ENCODE results near the gene TGFBI.
A peak's percentile ranks its signal among the peaks of the same experiment; 100 is the strongest.

The TGFBI gene

DNA sequence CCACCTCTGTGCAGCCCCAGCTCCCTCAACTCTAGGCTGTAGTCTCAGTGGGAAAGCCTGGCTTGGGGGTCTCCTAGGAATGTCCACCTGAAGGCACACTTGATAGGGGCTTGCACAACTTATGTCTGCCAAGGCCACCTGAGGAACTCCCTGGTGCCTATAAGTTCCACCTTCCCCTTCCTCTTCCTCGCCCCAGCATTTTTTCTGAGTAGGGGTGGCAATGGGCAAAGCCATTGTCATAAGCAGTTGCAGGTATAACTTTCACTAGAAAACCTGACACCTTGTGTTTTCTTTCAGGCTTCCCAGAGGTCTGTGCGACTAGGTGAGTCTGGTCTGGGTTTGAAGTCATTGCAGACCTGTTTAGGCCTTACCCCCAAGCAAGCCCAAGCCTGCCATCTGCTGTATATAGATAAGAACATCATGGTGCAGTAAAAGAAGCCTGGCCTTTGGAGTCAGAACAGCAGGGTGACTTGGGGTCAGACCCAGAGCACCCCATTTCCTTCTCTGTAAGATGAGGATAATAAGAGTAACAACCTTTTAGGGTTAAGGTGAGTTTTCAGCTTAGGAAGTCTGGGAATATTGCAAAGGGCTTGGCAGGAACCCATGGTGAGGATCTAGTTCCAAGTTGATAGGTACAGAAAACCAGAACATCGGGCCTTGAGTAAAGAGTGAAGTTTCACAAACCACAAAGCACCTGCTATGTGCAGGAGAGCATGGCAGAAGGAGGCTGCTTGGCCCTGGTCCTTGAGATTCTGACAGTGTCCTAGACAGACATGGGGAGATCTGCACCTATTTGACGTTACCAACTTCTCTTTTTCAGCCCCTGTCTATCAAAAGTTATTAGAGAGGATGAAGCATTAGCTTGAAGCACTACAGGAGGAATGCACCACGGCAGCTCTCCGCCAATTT lies 33.8 kb downstream of the TGFBI start:
- peak in 1 of 2 experiments; percentile 16 for DNase-seq (ENCODE audit: low spot score in 2 of 2)
- no peaks in the 10 kb centered on the region for H3K36me3 ChIP-seq (replicated peaks)

DNA sequence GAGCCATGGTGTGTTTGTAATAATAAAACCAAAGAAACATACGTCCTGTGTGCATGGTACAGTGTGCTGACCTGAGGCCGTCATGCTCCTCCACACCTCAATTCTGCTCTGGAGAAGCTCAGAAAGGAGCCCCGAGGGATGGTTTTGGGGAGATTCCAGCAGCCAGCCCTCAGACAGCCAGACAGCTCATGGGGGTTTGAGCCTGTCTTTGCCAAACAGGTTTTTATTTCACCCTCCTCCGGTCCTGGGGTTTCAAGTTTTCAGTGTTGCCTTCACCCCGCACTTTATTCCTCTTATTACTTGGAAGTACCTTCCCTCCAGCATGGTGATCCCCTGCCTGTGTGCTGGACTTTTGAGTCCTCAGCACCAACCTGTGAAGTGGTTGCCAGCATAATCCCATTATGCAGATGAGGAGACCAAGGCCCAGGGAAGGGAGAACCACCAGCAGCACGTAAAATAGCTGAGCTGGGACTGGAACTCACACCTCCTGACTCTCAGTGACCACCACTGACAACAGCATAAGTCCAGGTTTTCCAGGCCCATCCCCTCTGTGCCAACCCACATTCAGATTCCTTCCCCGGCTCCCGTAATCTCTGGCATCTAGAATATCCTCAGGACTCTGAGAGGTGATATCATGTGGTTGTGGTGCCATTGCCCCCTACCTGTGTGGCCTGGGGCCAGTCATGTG lies 35.1 kb downstream of the TGFBI start:
- no peak for DNase-seq (ENCODE audit: low spot score in 2 of 2)
- Histone ChIP-seq H3K9me3 (no peaks in the 10 kb centered on the region), H3K36me3 (replicated peaks) (no peaks in the 10 kb centered on the region), H3K4me1 (no peaks in the 10 kb centered on the region), H3K27me3 (ENCODE audit: low read depth) (no peaks in the 10 kb centered on the region), H3K4me3 (no peak overlapping the region)
- in situ Hi-C loops (cut with MboI; ENCODE audit: low sequenced_read_pairs): no loop called here

More for the DNA sequence above, 33.8 kb downstream of the TGFBI start:
- in situ Hi-C loops (cut with MboI; ENCODE audit: low sequenced_read_pairs): no loop called here
- H3K27me3 ChIP-seq (ENCODE audit: low read depth): no peaks in the 10 kb centered on the region
- H3K4me3 ChIP-seq: no peak overlapping the region
- H3K9me3 ChIP-seq: no peaks in the 10 kb centered on the region
- H3K4me1 ChIP-seq: no peaks in the 10 kb centered on the region

DNA sequence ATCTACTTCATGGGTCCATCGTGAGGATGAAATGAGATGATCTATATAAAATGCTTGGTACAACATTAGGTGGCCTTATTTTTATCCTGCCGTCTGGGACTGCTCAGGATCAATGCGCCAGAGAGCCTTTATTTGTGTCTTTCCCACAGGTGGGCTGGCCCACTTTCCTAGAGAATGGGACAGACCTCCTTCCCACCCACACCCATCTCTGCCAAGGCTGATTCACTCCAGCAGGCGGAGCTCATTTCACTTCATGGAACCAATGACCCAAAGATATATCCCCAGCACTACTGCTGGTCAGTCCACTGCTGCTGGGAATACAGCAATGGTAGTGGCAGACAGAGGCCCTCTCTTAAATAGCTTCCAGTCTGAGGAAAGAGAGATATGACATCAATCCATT lies 35.7 kb downstream of the TGFBI start:
- no peak for DNase-seq (ENCODE audit: low spot score in 2 of 2)
- in situ Hi-C loops (cut with MboI; ENCODE audit: low sequenced_read_pairs): no loop called here
- H3K4me3 ChIP-seq: no peak overlapping the region
- no peaks in the 10 kb centered on the region for H3K4me1 ChIP-seq
- no peaks in the 10 kb centered on the region for H3K9me3 ChIP-seq
- H3K27me3 ChIP-seq (ENCODE audit: low read depth): no peaks in the 10 kb centered on the region
- H3K36me3 ChIP-seq (replicated peaks): no peaks in the 10 kb centered on the region

DNA sequence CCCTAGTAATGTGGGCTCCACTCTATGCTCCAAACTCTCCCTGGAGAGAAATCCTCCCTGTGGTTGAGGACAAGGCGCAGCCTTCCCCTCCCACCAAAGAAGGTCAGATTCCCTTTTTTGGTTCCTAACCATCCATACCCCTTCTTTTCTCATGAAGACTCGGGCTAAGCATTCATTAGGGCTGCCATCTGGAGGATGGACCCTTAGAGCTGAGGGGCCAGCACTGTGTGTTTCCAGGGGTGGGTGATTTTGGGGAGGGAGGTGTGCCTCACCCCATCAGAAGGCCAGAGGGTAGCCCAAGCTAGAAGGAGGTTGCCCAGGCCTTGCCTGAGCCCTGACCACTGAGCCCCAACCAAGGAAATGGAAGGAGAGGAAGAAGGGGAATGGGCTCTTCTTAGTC lies 36.8 kb downstream of the TGFBI start:
- in situ Hi-C loops (cut with MboI; ENCODE audit: low sequenced_read_pairs): no loop called here
- H3K9me3 ChIP-seq: no peaks in the 10 kb centered on the region

DNA sequence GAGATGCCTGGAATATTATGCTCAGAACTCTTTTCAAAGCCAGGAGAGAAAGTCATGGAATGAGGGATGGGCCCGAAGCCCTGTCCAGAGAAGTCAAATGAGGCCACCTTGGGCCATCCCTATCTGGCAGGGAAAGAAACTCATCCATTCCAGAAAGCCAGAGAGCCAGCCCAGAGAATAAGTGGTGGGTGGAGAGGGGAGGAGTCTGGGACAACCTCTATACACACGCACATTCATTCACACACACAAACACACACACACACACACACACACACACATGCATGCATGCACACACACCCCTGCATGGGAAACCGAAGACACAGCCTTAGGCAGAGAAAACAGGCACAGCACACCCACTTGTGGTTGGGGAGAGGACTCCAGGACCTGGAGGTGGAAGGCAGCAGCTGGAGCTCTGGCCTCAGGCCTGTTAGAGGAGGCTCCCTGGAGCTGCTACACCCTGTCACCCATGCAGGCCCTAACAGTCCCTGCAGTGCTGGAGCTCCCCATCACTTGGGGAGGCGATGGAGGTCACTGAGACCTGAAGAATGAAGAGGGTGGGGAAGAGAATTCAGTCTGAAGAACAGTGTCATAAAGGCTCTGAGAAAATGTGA lies 38.0 kb downstream of the TGFBI start:
- in situ Hi-C loops (cut with MboI; ENCODE audit: low sequenced_read_pairs): no loop called here
- no peaks in the 10 kb centered on the region for H3K27me3 ChIP-seq (ENCODE audit: low read depth)
- no peaks in the 10 kb centered on the region for H3K4me1 ChIP-seq
- no peak for DNase-seq (ENCODE audit: low spot score in 2 of 2)
- H3K36me3 ChIP-seq (replicated peaks): no peaks in the 10 kb centered on the region
- no peak overlapping the region for H3K4me3 ChIP-seq
- H3K9me3 ChIP-seq: no peaks in the 10 kb centered on the region

More for the DNA sequence above, 36.8 kb downstream of the TGFBI start:
- no peaks in the 10 kb centered on the region for H3K4me1 ChIP-seq
- no peaks in the 10 kb centered on the region for H3K27me3 ChIP-seq (ENCODE audit: low read depth)
- H3K4me3 ChIP-seq: no peak overlapping the region
- H3K36me3 ChIP-seq (replicated peaks): no peaks in the 10 kb centered on the region
- DNase-seq (ENCODE audit: low spot score in 2 of 2): no peak

DNA sequence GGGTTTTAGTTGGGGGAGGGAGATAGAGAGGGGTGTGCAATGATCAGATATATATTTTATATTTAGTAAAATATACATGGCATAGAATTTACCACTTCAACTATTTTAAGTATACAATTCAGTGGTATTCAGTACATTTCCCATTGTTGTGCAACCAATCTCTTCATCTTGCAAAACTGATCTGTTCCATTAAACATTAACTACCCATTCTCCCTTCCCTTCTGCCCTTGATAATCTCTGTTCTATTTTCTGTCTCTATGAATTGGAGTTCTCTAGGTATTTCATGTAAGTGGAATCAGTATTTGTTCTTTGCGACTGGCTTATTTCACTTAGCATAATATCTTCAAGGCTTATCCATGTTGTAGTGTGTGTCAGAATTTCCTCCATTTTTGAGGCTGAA lies 38.6 kb downstream of the TGFBI start:
- no peaks in the 10 kb centered on the region for H3K36me3 ChIP-seq (replicated peaks)
- no peaks in the 10 kb centered on the region for H3K9me3 ChIP-seq
- in situ Hi-C loops (cut with MboI; ENCODE audit: low sequenced_read_pairs): no loop called here
- no peaks in the 10 kb centered on the region for H3K4me1 ChIP-seq
- H3K27me3 ChIP-seq (ENCODE audit: low read depth): no peaks in the 10 kb centered on the region
- no peak overlapping the region for H3K4me3 ChIP-seq
- DNase-seq (ENCODE audit: low spot score in 2 of 2): no peak

DNA sequence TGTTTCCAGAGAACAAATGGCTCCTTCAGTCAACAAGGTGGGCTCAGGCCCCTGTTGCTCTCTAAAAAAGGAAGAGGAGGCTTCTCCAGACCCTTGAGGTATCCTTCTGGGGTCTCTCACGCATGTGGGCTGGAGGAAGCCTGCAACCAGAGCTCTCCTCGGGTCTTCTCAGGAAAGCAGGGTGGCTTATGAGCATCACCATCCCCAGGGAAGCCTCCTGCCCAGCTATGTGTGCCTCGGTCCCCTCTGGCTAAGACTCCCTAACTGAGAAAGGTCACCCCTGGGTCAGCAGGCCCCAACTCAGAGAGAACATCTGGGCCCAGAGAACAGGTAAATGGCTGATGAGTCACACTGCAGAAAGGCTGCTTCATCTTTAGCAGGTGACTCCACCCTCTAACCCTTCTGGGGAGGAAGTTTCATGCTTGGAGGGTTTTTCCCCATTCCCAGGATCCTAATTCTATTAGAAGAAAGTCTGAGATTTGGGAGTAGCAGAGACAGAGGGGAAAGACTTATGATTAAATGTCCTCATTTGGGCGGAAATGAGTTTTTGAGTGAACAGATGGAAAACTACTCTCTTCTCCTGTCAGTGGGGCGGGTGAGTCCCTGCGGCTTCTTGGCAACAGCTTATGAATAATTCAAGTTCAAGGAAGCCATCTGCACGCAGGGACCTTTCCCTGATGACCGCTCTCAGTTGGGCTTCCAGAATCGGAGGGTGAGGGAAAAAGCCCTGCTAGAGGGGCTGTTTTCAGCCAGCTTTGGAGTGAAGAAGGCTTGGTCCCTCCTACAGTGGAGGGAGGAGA lies 41.9 kb downstream of the TGFBI start:
- Histone ChIP-seq H3K27me3 (ENCODE audit: low read depth) (no peaks in the 10 kb centered on the region), H3K36me3 (replicated peaks) (no peaks in the 10 kb centered on the region), H3K4me1 (no peaks in the 10 kb centered on the region), H3K9me3 (no peaks in the 10 kb centered on the region), H3K4me3 (no peak overlapping the region)
- DNase-seq (ENCODE audit: low spot score in 2 of 2): no peak
- in situ Hi-C loops (cut with MboI; ENCODE audit: low sequenced_read_pairs): no loop called here

DNA sequence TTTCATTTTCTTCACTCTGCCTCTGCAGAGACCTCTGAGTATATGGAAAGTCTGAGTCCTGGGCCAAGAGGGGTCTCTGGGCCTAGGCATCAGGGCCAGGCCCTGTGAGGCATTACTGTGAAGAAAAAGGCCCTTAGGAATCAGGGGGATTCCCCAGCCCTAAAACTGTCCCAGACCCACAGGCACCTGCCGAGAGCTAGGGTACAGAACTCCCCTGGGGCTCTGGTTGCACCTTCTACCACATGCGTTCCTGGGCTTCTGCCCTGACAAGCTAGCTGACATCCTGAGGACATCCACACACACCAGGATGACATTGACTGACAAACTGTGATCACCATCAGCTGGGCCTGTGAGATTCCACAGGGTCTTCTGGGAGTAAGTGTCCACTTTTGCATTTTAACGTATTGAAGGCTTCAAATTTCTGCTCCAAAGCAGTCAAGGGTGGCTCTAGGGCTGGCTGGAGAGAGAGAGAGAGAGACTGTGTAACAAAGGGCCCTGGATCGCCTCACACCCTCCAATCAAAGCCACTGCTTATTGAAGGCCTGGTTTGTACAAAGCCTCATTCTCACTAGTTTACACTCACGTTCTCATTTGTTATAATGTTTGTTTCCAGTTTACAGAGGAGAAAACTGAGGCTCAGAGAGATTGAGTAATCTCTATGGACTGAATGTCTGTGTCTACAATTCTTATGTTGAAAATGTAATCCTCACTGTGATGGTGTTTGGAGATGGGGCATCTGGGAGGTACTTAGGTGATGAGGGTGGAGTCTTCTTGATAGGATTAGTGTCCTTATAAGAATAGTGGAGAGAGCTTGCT lies 45.1 kb downstream of the TGFBI start:
- Histone ChIP-seq H3K4me1 (no peaks in the 10 kb centered on the region), H3K4me3 (no peak overlapping the region), H3K36me3 (replicated peaks) (no peaks in the 10 kb centered on the region), H3K9me3 (no peaks in the 10 kb centered on the region), H3K27me3 (ENCODE audit: low read depth) (no peaks in the 10 kb centered on the region)
- DNase-seq (ENCODE audit: low spot score in 2 of 2): no peak
- in situ Hi-C loops (cut with MboI; ENCODE audit: low sequenced_read_pairs): no loop called here

DNA sequence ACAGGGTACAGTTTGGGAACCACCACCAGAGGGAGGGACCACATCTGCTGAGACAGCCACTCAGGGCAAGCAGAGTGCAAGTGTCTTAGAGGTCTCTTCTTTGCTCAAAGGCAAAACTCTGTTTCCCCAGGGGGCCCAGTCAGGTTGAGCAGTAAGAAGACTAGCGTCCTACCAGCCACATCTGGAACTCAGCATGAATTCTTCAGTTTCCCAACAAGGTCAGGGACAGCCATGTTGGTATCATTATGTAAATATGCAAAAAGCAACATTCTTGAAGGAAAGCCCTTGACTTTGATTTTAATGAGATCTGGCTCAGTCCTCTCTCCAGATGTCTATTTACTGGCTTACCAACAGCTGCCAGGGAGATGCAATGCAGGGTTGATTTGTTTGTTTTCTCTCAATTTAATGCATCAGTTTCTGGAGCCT lies 46.7 kb downstream of the TGFBI start:
- Histone ChIP-seq H3K36me3 (replicated peaks) (no peaks in the 10 kb centered on the region), H3K27me3 (ENCODE audit: low read depth) (no peaks in the 10 kb centered on the region), H3K9me3 (no peaks in the 10 kb centered on the region), H3K4me3 (no peak overlapping the region), H3K4me1 (no peaks in the 10 kb centered on the region)
- DNase-seq (ENCODE audit: low spot score in 2 of 2): no peak
- in situ Hi-C loops (cut with MboI; ENCODE audit: low sequenced_read_pairs): no loop called here

DNA sequence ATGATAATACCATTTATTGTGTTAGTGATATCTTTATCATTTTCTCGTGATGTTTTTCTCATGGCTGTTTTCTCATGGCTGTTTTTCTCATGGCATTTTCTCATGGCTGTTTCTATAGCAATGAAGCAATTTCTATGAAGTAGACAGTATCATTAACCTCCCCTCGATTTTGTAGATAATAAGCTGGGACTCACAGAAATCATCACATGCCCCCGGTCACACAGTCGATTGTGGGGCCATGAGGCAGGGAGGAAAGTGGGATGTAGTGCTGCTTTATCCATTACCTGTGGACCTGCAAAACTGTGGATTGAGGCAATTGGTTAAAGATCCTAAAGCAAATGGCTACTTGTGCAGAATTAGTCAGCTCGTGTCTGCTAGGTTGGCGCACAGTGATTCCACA lies 47.3 kb downstream of the TGFBI start:
- Histone ChIP-seq H3K36me3 (replicated peaks) (no peaks in the 10 kb centered on the region), H3K4me1 (no peaks in the 10 kb centered on the region), H3K9me3 (no peaks in the 10 kb centered on the region), H3K4me3 (no peak overlapping the region), H3K27me3 (ENCODE audit: low read depth) (no peaks in the 10 kb centered on the region)
- in situ Hi-C loops (cut with MboI; ENCODE audit: low sequenced_read_pairs): no loop called here
- DNase-seq (ENCODE audit: low spot score in 2 of 2): no peak

DNA sequence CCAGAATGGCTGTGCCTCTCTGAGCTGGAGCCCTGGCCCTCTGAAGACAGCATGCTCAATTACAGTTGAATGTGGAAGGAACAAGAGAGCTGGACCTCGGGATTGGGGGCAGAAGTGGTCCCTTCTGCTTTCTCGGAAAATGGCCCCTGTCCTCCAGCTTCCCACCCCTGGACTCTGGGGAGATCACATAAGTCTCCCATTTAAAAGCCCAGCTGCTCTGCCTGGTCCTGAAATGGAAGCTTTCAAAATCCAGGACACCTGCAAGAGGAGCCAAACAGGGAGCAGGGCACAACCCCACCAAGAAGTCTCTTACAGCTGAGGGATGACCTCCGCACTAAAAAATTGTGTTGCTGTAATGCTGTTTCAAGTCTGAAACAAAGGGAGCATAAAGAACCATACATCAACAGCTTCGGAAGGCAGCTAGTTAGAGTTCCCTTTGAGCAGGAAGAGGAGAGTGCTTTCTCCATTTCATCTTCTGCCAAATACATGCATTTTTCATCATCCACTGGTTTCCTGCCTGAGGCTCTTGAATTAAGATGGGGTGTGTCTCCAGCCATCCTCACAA lies 48.2 kb downstream of the TGFBI start:
- H3K4me1 ChIP-seq: no peaks in the 10 kb centered on the region
- no peaks in the 10 kb centered on the region for H3K36me3 ChIP-seq (replicated peaks)
- no peaks in the 10 kb centered on the region for H3K9me3 ChIP-seq
- no peaks in the 10 kb centered on the region; the same call in 1 of the 2 replicates for H3K27me3 ChIP-seq (ENCODE audit: low read depth)
- H3K4me3 ChIP-seq: no peak overlapping the region
- no peak for DNase-seq (ENCODE audit: low spot score in 2 of 2)
- in situ Hi-C loops (cut with MboI; ENCODE audit: low sequenced_read_pairs): no loop called here

DNA sequence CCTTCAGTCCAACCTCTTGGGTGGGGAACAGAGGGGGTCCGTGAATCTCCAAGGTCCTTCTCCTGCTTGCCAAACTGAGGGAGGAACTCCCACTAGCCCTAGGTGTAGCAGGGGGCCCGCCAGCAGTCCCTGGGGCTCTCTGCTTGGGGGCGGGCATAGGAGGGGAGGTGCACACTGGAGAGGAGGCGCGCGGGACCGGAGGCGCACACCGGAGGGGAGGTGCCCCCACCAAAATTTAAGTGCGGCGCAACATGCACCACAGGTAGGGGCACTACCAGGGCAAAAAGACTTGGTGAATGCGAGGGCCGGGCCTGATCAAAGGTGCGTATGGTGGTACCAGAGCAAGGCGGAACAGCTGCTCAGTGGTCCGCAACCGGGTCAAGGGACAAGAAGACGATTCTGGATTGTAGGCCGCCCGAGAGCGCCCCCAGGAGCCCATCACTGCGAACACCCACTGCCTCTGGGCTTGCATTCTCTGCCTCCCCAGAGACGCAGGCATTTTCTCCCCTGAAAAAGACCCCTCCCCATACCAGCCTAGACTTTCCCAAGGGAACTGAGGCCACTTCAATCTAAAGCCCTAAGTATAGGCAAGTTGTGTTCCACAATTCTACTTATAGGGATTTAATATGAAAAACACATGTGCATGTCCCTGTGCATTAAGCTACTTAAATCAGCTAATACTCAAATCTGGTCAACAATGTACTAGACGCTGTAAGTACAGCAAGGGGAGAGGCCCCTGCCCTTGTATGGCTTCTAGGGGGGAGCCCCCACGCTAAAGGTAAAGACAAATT lies 50.6 kb downstream of the TGFBI start:
- Histone ChIP-seq H3K4me1 (no peaks in the 10 kb centered on the region), H3K4me3 (no peak overlapping the region), H3K36me3 (replicated peaks) (no peaks in the 10 kb centered on the region), H3K9me3 (no peaks in the 10 kb centered on the region), H3K27me3 (ENCODE audit: low read depth) (no peaks in the 10 kb centered on the region; the same call in 1 of the 2 replicates)
- no peak for DNase-seq (ENCODE audit: low spot score in 2 of 2)
- in situ Hi-C loops (cut with MboI; ENCODE audit: low sequenced_read_pairs): no loop called here
